DND-41 (cell line): ENCODE measurements around the gene MFAP3L.

Experiments used
- CTCF ChIP-seq: IDR thresholded peaks from 2 replicates; pipeline ENCODE4 v1.5.1; 2012; ENCODE audit warnings: borderline replicate concordance, low read length, moderate library complexity, mild to moderate bottlenecking; ENCODE audit not compliant: poor library complexity, severe bottlenecking; ENCODE audit errors: extremely low read depth
- EZH2 ChIP-seq: IDR thresholded peaks from 3 replicates; pipeline ENCODE4 v1.6.1; 2012; ENCODE audit warnings: borderline replicate concordance, low read depth, mild to moderate bottlenecking, moderate library complexity, low read length, inconsistent platforms; ENCODE audit not compliant: severe bottlenecking

GRCh38 chr4:169986369-169986768 is 39.8 kb downstream of the MFAP3L start:
- TF ChIP-seq CTCF (no peak), EZH2 (no peak)
